D341Med (cell line): ENCODE measurements around the gene SLC13A4.
A peak's percentile ranks its signal among the peaks of the same experiment; 100 is the strongest.

Source experiments
- DNase-seq: peaks from one replicate; pipeline ENCODE4 v3.0.0; 2012; ENCODE audit warnings: low spot score

The SLC13A4 gene

DNA sequence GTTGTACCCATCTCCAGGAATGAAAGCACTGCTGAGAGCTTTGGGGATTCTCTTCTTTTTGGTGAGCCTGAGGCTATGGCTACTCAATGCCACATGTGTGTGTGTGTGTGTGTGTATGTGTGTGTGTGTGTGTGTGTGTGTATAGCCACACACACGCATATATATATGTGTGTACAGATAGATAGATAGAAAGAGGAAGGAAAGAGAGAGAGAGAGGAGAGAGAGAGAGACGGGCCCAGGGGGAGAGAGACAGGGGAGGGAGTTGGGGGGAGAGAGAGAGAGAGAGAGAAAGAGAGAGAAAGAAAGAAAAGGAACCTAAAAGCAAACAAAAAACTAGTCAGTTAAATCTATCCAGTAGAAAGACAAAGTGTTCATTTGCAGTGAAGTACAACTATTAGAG lies 8.3 kb downstream of the SLC13A4 start:
- no peak for DNase-seq

DNA sequence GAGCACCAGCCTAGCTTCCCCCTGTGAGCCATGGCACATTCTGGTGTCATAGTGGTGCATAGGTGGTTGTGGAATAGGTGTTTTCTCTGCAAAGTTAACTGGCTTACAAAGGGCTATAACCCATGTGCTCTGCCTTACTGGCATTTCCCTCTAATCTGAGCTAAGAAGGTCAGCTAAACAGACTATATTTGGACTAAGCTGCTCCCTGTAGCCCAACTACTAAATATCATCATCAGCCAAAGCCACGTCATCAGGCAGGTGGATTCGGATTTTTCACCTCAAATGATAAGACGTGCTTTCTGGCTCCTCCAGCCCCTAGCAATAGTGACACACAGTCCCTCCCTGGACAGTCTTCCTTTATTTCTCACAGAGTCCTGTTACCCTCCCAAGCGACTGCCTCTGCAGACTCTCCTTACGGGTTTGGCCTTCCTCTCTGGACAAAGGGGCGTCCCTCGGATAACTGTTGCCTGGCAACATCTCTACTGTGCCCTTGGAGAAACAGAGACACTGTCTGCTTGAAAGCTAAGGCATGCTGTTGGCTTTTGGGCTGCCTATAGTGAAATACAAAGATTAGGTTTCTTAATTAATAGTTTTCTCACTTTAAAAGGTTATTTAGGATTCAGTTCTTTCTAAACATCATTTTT lies 9.1 kb downstream of the SLC13A4 start:
- no peak for DNase-seq

- no peak for DNase-seq
Observed at GRCh38 chr7:135718219-135718618, 9.8 kb downstream of the SLC13A4 start.

DNA sequence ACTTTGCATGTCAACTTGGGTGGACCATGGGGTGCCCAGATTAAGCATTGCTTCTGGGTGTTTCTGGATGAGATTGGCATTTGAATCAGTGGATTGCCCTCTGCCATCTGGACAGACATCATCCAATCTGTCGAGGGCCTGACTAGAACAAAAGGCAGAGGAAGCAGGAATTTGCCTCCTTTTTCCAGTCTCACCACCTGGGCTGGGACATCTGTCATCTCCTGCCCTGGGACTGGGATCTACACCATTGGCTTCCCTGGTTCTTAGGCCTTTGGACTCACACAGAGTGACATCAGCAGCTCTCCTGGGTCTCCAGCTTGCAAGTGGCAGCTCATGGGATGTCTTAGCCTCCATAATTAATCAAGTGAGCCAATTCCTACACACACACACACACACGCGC lies 10.3 kb downstream of the SLC13A4 start:
- DNase-seq, result no peak

DNA sequence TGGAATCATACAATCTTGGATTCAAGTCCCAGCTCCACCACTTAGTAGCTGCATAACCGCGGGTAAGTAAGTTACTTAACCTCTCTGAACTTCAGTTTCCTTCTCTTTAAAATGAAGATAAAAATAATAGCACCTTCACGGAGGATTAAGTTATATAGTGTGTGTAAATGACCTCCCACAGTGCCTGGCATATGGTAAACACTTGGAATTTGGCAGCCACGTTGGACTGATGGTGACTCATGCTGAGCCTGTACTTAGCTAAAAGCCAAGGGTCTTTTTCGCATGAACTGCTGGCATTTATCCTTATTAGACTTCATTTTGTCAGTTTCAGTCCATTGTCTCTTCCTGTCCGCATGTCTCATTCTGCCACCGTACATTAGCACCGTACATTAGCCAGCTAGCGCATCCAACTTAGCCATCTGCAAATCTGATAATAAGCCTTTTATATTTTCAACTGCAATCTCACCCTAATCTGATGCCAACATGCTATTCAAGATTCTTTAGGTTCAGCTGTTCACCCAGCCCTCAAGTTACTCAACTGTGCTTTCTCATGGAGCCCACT lies 11.2 kb downstream of the SLC13A4 start:
- DNase-seq, result no peak

GRCh38 chr7:135715673-135716072 lies 12.3 kb downstream of the SLC13A4 start:
- DNase-seq, result no peak

GRCh38 chr7:135715055-135715522 lies 12.9 kb downstream of the SLC13A4 start:
- DNase-seq, result no peak

GRCh38 chr7:135714534-135715009 lies 13.4 kb downstream of the SLC13A4 start:
- no peak for DNase-seq

- no peak for DNase-seq
Observed at GRCh38 chr7:135713836-135714470, 14.0 kb downstream of the SLC13A4 start.

DNA sequence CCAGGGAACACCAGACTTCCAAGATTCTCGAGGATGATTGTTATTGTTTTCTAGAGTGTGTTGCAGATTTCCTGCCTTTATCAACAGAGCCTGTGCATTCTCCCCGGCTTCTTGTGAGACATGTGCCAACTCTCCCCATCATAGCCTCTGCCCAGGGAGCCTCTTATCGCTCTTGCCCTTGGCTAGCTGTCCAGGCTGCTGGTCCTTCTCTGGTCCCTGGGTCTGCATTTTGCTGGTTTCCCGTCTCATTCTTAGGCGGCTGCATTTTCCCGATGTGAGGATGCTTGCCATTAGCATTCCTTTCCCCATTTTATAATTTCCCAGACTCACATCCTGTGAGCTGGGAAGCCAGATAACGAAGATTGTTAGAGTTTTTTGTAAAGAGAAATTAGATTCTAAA lies 15.2 kb downstream of the SLC13A4 start:
- no peak for DNase-seq

DNA sequence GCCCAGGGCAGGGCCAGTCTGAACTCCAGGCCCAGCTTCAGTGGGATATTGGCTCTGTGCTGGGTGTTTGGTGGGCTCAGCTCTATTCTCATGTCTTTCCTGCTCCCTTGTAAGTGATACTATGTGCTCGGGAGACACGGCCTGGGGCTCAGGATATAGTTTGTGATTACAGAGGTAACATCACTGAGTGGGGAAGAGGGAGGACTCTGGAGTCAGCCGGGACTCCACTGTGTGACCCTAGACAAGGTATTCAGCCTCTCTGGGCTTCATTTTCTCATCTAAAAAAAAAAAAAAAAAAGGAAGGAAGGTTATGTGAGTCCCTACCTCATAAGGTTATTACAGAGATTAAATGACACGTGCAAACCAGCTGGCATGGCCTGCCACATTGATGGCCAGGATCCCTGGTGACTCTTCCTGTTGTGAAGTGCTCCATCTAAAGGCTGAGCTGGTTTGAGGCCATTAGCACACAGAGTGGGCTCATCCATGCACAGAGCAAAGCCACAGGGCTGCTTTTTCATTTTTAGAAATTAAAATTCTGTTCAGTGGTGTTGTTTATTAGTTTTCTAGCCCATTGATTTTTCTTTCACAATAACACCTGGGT lies 15.7 kb downstream of the SLC13A4 start:
- no peak for DNase-seq

DNA sequence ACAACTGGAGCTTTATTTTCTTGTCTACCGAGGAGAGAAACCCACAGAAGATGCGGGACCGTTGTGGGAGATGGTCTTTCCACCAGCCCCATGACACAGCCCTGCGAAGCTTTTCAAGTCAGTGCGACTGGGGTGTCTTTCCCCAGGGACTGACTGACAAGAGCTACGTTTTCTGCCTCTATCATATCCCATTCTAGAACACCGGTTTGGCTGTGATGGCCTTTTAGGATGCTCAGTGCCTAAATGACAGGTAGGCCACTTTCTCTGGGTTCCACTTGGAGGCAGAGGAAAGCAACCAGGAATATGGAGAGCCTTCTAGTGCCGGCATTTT lies 16.9 kb downstream of the SLC13A4 start:
- DNase-seq, result no peak

DNA sequence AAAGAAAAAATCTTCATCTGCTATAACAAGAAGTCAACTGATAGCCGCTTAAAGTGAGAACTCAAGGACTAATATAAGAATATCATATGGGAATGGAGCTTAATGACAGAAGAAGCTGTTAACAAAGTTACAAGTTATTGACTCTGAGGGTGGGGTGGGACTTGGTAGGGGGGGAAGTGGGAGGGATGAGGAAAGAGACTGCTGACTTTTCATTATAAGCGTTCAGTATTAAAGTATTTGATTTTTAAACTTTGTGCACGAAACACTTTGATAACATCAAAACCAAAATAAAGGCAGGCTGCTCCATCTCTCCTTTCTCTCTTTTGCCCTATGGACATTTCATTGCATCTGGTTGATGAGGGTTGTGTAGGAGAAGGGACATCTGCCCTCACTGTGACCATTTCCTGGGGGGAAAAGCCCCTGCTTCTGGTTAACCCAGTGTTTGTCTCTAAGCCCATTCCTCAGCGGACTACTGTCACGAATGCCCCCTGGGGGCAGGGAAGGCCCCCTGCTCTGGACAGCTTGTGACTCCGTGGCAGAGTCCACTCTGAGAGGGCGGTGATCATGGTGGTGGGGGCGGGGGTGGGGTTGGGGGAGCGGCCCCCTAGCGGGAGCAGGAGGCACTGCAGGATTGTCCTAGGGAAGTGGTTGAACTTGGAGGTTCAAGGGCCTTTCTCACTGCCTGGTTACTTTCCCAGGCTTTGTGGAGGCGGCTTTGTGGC lies 17.4 kb downstream of the SLC13A4 start:
- peak; percentile 57 for DNase-seq

- DNase-seq, result no peak
Observed at GRCh38 chr7:135709508-135709907, 18.5 kb downstream of the SLC13A4 start.

DNA sequence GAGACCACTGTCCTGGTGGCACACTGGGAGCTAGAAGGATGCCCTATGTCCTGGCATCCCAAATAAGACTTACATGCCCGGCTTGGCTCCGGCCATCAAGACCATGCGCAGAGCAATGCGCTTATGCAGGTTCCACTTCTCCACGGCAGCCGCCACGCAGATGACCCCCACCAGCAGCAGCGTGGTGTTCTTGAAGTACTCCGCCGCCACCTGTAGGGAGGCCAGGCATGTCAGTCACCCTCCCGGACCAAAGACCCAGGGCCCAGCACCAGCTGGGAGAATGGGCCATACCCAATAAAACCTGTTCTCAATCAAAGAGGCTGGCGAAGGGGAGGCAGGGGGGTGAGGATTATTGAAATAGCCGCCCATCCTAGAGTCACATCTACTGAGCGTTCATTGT lies 19.9 kb downstream of the SLC13A4 start:
- DNase-seq, result no peak

DNA sequence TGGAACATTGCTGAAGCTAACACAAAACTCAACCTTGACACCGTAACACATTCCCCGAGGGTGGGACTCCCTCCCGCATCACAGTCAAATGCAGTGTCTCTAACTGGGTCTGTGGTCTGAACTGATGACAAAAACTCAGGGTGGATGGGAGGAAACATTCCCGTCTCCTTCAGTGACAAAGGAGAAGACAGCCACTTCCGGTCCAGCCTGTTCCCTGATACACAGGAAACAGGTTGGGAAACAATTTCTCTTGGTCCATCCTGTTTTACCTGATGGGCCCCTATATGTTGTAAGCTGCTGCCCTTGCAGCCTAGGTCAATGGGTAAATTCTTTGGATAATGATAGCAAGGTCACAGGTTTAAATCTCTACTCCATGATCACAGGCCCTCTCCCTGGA lies 20.4 kb downstream of the SLC13A4 start:
- DNase-seq, result no peak

GRCh38 chr7:135706858-135707569 lies 21.0 kb downstream of the SLC13A4 start:
- DNase-seq, result no peak

DNA sequence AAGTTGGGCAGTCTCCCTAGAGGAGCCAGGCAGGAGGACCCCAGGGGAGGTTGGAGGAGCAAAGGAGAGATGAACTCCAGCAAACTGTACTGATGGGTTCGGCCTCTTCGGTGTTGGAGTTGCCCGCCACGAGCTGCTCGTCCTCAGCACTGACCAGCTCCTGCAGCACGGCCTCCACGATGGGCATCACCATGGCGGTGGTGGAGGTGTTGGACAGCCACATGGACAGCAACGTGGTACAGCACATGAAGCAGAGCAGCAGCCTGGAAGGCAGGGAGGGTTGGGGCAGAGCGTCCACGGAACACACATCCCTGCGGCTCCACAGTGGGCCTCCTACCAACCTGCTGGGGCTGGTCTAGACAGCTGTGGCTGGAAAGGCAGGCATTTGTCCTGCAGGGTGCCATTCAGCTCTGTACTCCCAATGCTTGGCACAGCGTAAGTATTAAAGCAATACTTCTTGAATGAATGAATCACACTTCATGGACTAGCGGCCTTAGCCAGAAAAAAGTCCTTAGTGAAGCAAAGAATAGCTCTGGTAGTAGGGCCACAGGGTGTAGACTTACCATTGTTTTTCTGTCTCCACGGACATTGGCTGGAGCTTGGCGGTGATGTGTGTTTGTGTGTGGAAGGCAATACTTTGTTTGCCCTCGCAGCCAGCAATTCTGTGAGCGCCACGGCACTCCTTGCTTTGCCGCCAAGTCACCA lies 21.8 kb downstream of the SLC13A4 start:
- no peak for DNase-seq

GRCh38 chr7:135704698-135705097 lies 23.3 kb downstream of the SLC13A4 start:
- DNase-seq, result no peak

GRCh38 chr7:135704074-135704473 lies 23.9 kb downstream of the SLC13A4 start:
- no peak for DNase-seq
